ENCODE measurements around the gene TTC9C. TPM values are rescaled to one million over a fixed set of nuclear protein-coding genes. Genes with fewer than 3 reads are reported as not detected.

The TTC9C gene
- total and polyA plus RNA-seq, 2 of the 13 experiments (the other 11 are each of a cell fraction or from before 2014, with no cell fraction given) = 28.0 to 36.4 TPM

GRCh38 chr11:62774407-62774806 is 46.1 kb downstream of the TTC9C start:
- BruUV-seq (replicated peaks) = no TSS peak
- ATAC-seq (no peak), FAIRE-seq (no peak), DNase-seq (ENCODE audit: low spot score) (no peak)
- 93% methylated on average over 6 of the region's 6 CpGs for WGBS (ENCODE audit: low lambda C conversion rate)
- TF ChIP-seq, protein P1, sequence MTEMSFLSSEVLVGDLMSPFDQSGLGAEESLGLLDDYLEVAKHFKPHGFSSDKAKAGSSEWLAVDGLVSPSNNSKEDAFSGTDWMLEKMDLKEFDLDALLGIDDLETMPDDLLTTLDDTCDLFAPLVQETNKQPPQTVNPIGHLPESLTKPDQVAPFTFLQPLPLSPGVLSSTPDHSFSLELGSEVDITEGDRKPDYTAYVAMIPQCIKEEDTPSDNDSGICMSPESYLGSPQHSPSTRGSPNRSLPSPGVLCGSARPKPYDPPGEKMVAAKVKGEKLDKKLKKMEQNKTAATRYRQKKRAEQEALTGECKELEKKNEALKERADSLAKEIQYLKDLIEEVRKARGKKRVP (CRISPR knock-in tag; IDR thresholded peaks at IDR 0.05) = no peak
- TF ChIP-seq NFIB (CRISPR knock-in tag; IDR thresholded peaks at IDR 0.05; ENCODE audit: borderline replicate concordance) = no peak
- Histone ChIP-seq H3K9ac (ENCODE audit: insufficient read depth, low read depth, low read length) (no peak overlapping the region), H2AFZ (ENCODE audit: low read length) (no peak overlapping the region), H3K79me2 (ENCODE audit: insufficient read depth, low read length) (peaks cover 10% of the 10 kb centered on the region), H3K4me3 (replicated peaks in 1 of 3; ENCODE audit: insufficient read depth in 1 of 3, low read depth in 2 of 3, low read length in 3 of 3) (no peak overlapping the region), H3K27ac (ENCODE audit: extremely low read length, insufficient read depth, low read length) (no peak overlapping the region), H3K36me3 (replicated peaks in 1 of 2; ENCODE audit: control insufficient read depth in 1 of 2, insufficient read depth in 2 of 2, low read length in 2 of 2) (peaks cover 9 to 33% of the 10 kb centered on the region in 2 experiments), H3K27me3 (ENCODE audit: control insufficient read depth in 1 of 2, insufficient read depth in 2 of 2, low read length in 2 of 2) (no peaks in the 10 kb centered on the region; a peak in 1 of 5 replicates), H3K4me2 (ENCODE audit: low read depth, low read length) (no peak overlapping the region), H4K20me1 (ENCODE audit: insufficient read depth, low read length) (no peaks in the 10 kb centered on the region), H3K4me1 (ENCODE audit: insufficient read depth, low read length) (peaks cover 23% of the 10 kb centered on the region), H3K9me3 (ENCODE audit: low read length) (no peaks in the 10 kb centered on the region)
- ChIA-PET POLR2A (interaction anchor here (1.1 kb wide), 2 partner anchors 12 to 58 kb away, joined by 4 to 5 read pairs; no protein-coding TSS in a partner anchor), CTCF (ENCODE audit: low intra/inter-chr PET ratio, low total read pairs) (no interaction called here)
- intact Hi-C loops (cut with micrococcal nuclease; ENCODE audit: unreplicated experiment) (no loop called here), in situ Hi-C loops (cut with HindIII; ENCODE audit: extremely low pct_ligation_motif_present, low pct_unique_long_range_greater_than_20kb) (no loop called here)

DNA sequence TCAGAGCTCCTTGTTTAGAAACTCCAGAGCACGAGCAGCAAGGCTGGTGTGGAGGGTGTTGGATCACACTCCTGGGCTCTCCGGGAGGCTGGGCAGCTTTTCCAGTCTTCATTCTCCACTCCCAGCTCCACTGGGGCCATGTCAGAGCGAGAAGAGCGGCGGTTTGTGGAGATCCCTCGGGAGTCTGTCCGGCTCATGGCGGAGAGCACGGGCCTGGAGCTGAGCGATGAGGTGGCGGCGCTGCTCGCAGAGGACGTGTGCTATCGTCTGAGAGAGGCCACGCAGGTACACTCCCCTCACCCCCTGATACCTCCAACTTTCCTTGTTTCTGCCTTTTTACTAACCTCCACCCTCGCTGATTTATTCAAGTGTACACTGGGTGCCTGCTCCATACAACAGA is 47.4 kb downstream of the TTC9C start:
- no TSS peak for BruUV-seq (replicated peaks)
- H3K4me3 ChIP-seq (replicated peaks in 1 of 3; ENCODE audit: insufficient read depth in 1 of 3, low read depth in 2 of 3, low read length in 3 of 3) = no peak overlapping the region
- no peak overlapping the region for H3K27ac ChIP-seq (ENCODE audit: extremely low read length, insufficient read depth, low read length)
- in situ Hi-C loops (cut with HindIII; ENCODE audit: extremely low pct_ligation_motif_present, low pct_unique_long_range_greater_than_20kb) = no loop called here
- H3K4me2 ChIP-seq (ENCODE audit: low read depth, low read length) = no peak overlapping the region
- H3K9me3 ChIP-seq (ENCODE audit: low read length) = no peaks in the 10 kb centered on the region
- intact Hi-C loops (cut with micrococcal nuclease; ENCODE audit: unreplicated experiment) = no loop called here
- H3K27me3 ChIP-seq (ENCODE audit: control insufficient read depth in 1 of 2, insufficient read depth in 2 of 2, low read length in 2 of 2) = no peaks in the 10 kb centered on the region; a peak in 1 of 5 replicates
- ATAC-seq (no peak), DNase-seq (ENCODE audit: low spot score) (no peak), FAIRE-seq (no peak)
- 98% methylated on average over 17 of the region's 17 CpGs for WGBS (ENCODE audit: low lambda C conversion rate)
- H3K36me3 ChIP-seq (replicated peaks in 1 of 2; ENCODE audit: control insufficient read depth in 1 of 2, insufficient read depth in 2 of 2, low read length in 2 of 2) = peaks cover 10 to 33% of the 10 kb centered on the region in 2 experiments
- no peak for TF ChIP-seq ZC3H13 (CRISPR knock-in tag; IDR thresholded peaks at IDR 0.05)
- TF ChIP-seq PBX2 (CRISPR knock-in tag; IDR thresholded peaks at IDR 0.05) = no peak
- TF ChIP-seq FOXA3 (CRISPR knock-in tag; IDR thresholded peaks at IDR 0.05) = no peak
- no peak for TF ChIP-seq ZNF484 (CRISPR knock-in tag; IDR thresholded peaks at IDR 0.05; ENCODE audit: borderline replicate concordance, low read depth)
- H3K4me1 ChIP-seq (ENCODE audit: insufficient read depth, low read length) = peaks cover 13% of the 10 kb centered on the region
- no peak overlapping the region for H2AFZ ChIP-seq (ENCODE audit: low read length)
- no peak overlapping the region for H3K9ac ChIP-seq (ENCODE audit: insufficient read depth, low read depth, low read length)
- CTCF ChIA-PET (ENCODE audit: low intra/inter-chr PET ratio, low total read pairs) = no interaction called here
- POLR2A ChIA-PET = interaction anchor here (1.1 to 1.6 kb wide), 2 partner anchors 22 to 57 kb away, joined by 4 read pairs; partner anchors contain the start of gene ZBTB3
- H4K20me1 ChIP-seq (ENCODE audit: insufficient read depth, low read length) = no peaks in the 10 kb centered on the region
- H3K79me2 ChIP-seq (ENCODE audit: insufficient read depth, low read length) = peaks cover 10% of the 10 kb centered on the region
